Subcutaneous adipose tissue (tissue), 4 donors: ENCODE data around the gene TMCO6. TPM values are rescaled to one million over a fixed set of nuclear protein-coding genes. Genes with fewer than 3 reads are reported as not detected.

Experiments
- CTCF ChIP-seq: fragments of 450-650 bp; IDR thresholded peaks from one replicate; pipeline ENCODE4 v1.5.1; 2016; ENCODE audit warnings: low read depth, mild to moderate bottlenecking, control low read depth, antibody characterized with exemption, moderate library complexity
- total RNA-seq, 4 donors: library from RNA; depleted of rRNA; stranded (reverse); fragments of >200 nt; gene quantifications; one replicate each; pipeline ENCODE4 v1.1.0, GENCODE V29; 2016

The TMCO6 gene
- total RNA-seq, 4 donors from 2014 or later = 11.4 to 64.5 (median 23.7) TPM

DNA sequence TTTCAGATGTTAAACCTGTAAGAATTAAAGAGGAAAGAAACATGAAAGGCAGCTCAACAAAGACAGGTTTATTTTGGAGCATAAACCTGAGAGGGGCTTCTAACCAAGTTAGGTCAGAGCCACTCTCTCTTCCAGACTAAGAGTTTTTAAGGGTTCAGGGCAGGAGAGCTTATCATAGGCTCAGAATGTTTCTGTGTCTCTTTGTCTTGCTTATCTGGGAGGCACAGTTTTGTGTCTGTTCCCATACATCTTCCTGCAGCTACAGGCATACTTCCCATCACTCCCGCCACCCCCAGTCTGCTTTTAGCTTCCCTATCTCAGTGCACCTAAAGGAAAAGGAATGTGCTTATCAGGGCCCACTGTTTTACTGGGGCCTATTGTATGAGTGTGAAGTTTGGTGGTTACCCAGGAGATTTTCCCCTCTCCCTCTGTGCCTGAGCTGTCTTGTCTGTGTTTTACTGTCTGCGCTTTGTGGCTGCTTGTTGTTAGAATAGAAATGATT is 28.2 kb upstream of the TMCO6 start:
- no peak for TF ChIP-seq CTCF

GRCh38 chr5:140622301-140622700 is 16.9 kb upstream of the TMCO6 start:
- TF ChIP-seq CTCF = no peak

DNA sequence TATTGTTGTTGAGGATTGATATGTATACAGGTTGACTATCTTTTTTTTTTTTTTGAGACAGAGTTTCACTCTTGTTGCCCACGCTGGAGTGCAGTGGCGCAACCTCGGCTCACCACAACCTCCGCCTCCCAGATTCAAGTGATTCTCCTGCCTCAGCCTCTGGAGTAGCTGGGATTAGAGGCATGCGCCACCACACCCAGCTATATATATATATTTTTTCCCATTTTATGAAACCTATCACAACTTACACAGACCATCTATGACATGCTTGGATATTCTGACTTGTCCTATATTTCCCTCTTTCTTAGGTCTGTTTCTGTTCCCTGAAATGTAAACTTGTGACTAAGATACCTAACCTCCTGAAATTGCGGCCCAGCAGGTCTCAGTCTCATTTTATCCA is 11.3 kb upstream of the TMCO6 start:
- TF ChIP-seq CTCF = no peak

- no peak for TF ChIP-seq CTCF
Measured at GRCh38 chr5:140628711-140629110, 10.5 kb upstream of the TMCO6 start.

DNA sequence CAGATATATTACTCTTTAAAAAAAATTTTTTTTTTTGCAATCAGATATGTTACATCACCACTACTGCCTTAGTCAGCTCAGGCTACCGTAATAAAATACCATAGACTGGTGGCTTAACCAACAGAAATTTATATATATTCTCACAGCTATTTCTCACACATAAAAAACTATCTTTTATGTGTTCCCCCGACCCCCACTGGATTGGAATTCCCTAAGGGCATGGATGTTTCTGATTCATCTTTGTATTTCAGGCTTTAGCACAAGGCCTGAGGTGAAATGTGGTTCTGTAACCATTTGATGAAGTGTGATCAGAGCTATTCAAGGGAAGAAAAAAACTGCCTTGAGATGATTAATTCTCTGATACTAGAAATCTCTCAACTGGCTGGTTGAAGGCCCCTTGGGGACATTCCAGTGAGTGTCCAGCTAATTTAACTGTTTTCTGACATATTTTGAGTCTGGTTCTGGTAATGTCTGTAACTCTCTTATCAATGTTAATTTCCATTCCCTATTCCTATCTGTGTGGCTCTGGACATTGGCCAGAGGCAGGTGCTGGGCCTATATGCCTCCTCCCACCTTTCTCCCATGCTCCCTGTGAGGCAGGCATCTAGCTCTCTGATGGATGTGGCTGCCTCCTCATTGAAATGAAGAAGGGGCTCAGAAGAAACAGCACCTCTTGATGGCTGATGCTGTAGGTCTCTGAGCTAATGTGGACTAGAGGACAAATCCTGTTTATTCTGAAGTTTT is 8.8 kb upstream of the TMCO6 start:
- TF ChIP-seq CTCF = no peak

DNA sequence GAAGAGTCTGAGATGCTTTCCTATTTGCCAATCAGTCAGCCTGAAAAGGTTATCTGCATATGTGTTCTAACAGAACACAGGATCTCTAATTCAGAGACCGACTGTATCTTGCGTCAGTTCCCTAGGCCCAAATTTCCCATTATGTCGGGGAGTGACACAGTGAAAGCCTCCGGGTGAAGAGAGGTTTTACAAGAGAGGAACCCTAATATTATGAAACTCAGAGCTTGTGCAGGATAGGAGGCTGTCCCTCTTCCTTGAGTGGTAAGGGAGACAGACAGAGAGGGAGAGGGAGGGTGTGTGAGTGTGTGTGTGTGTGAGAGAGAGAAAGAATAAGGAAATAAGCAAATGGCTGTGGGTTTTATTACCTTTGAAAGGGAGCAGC is 8.2 kb upstream of the TMCO6 start:
- TF ChIP-seq CTCF = no peak

DNA sequence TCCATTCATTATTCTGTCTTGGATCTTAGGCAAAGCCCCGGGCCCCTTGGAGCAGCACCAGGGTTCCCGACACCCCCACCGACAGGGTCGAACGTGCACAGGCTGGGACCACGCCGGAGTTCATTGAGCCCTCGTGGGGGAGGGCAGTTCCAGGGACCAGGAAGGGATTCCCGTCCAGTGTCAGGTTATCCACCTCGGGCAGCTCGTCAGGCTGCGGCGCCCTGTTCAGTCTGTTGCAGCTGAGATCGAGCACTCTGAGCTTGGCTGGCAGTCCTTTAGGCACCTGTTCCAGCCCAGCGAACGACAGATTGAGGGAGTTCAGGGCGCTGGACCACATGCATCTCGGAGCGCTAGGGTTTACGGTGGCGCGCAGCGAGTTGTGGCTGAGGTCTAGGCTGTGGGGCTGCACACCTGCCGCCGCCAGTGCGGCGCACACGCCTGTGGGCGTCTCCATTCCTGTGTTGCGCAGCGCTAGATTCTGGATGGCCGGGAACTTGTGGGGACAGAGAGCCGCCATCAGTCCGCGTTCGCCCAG is 7.4 kb upstream of the TMCO6 start:
- TF ChIP-seq CTCF = no peak
